Medulla oblongata (tissue), 1 donor: Measurements from ENCODE around the gene SCO2.
"Not testable (repeated sequence)": the region's sequence is repeated elsewhere in the genome, so short reads cannot be mapped to it uniquely, and the experiment has no call there.

Experiments
- DNase-seq: peaks from one replicate; pipeline ENCODE4 v3.0.0-alpha.2; 2015; ENCODE audit errors: extremely low spot score

The SCO2 gene

GRCh38 chr22:50520184-50520583 is 5.2 kb downstream of the SCO2 start:
- not testable (repeated sequence) for DNase-seq

DNA sequence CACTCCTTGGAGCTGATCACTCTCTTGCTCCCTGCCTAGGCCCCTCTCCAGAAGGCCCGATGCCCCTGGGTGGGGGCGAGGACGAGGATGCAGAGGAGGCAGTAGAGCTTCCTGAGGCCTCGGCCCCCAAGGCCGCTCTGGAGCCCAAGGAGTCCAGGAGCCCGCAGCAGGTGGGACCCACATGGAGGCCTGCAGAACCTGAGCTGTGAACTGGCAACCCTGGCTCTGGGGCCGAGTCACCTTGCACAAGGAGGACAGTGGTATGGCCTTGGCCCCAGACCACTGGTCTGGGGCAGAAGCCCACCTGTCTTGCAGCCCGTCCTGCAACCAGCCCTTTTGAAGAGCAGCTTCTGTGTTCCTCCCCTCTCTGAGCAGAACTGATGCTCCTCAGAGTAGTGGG is 6.2 kb downstream of the SCO2 start:
- DNase-seq: no peak

DNA sequence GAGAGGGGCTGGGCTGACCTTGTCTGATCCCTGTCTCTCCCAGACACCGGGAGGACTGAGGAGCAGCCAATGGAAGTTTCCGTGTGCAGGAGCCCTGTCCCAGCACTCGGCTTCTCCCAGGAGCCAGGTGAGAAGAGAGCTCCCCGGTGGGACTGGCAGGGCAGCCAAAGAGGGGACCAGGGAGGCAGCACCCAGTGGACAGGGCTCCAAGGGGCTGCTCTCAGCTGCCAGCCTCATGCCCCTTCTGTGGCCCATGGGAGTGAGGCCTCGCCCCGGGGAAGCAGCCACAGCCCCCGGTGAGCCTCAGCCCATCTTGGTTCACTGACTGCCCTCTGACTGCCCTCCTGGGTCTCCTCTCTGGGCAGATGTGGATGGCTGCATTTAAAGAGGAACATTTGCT is 6.8 kb downstream of the SCO2 start:
- no peak for DNase-seq

GRCh38 chr22:50517495-50518260 is 7.7 kb downstream of the SCO2 start:
- no peak for DNase-seq

DNA sequence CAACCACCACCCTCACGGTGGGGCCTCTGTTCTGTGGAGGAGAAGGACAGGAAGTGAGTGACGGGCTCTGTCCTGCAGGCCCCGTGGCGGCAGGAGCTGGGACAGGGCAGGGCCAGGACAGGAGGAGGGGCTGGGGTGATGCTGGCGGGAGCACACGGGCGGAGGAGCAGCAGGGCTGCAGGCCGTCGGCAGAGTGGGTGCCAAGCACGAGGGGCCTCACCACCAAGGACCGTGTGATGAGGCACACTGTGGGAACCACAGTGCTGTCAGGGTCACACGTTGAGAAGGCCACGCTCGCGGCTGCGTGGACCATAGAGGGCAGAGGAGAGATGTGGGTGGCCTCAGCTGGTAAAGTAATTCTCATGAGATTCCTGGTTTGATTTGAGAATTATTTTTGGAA is 8.5 kb downstream of the SCO2 start:
- no peak for DNase-seq

GRCh38 chr22:50516068-50516467 is 9.3 kb downstream of the SCO2 start:
- DNase-seq: no peak

DNA sequence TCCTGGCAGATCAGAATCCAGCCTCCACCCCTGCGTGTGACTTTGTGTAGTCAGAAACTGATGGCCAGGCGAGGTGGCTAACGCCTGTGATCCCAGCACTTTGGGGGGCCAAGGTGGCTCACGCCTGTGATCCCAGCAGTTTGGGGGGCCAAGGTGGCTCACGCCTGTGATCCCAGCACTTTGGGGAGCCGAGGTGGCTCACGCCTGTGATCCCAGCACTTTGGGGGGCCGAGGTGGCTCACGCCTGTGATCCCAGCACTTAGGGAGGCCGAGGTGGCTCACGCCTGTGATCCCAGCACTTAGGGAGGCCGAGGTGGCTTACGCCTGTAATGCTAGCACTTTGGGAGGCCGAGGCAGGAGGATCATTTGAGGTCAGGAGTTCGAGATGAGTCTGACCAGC is 12.2 kb downstream of the SCO2 start:
- DNase-seq: no peak

DNA sequence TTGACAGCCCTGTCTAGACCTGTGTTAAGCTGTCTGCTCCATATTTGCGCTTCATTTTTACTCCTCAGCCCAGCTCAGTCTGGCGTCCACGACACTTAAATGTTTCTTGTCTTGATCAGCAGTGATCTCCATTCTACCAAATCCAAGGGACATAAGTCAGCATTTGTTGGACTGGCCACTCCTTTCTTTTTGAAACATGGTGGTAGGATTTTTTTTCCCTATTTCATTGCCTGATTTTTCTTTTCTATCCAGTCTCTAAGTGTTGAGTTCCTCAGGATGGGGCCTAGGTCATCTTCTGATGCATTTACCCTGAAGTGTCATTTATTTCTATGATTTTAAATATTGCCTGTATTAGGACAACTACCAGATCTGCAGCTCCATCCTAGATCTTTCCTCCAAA is 16.5 kb downstream of the SCO2 start:
- no peak for DNase-seq

- DNase-seq: peak; percentile 97
Observed at GRCh38 chr22:50507991-50508884, 17.2 kb downstream of the SCO2 start, which contains the start of gene NCAPH2. Gene NCAPH2, plus strand, starts transcription at chr22:50508224. Its CDS starts 114 bp downstream, at chr22:50508338.

DNA sequence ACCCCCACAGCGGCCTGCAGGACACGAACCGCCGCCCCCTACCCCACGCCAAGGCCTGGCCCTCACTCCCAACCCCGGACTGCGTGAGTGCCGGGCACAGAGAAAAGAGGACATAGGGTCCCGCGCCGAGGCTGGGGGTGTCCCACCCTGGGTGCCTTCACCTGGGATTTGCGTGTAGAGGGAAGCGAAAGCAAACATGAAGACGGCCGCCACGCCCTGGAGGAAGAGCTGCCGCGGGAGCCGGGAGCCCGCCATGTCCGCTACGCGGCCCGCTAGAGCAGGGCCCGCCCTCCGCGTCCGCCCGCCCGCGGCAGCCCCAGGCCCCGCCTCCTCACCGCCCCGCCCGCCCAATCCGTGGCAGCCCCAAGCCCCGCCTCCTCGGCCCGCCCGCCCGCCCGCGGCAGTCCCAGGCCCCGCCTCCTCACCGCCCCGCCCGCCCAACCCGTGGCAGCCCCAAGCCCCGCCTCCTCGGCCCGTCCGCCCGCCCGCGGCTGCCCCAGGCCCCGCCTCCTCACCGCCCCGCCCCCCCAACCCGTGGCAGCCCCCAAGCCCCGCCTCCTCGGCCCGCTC is 17.9 kb downstream of the SCO2 start, which contains the start of gene LMF2:
TSS of gene LMF2 (minus strand) at position 282 of the 570 bp plus-strand sequence. CDS start at position 255, 27 bp downstream.
- DNase-seq: no peak

GRCh38 chr22:50506611-50507420 is 18.6 kb downstream of the SCO2 start:
- peak; percentile 4 for DNase-seq

DNA sequence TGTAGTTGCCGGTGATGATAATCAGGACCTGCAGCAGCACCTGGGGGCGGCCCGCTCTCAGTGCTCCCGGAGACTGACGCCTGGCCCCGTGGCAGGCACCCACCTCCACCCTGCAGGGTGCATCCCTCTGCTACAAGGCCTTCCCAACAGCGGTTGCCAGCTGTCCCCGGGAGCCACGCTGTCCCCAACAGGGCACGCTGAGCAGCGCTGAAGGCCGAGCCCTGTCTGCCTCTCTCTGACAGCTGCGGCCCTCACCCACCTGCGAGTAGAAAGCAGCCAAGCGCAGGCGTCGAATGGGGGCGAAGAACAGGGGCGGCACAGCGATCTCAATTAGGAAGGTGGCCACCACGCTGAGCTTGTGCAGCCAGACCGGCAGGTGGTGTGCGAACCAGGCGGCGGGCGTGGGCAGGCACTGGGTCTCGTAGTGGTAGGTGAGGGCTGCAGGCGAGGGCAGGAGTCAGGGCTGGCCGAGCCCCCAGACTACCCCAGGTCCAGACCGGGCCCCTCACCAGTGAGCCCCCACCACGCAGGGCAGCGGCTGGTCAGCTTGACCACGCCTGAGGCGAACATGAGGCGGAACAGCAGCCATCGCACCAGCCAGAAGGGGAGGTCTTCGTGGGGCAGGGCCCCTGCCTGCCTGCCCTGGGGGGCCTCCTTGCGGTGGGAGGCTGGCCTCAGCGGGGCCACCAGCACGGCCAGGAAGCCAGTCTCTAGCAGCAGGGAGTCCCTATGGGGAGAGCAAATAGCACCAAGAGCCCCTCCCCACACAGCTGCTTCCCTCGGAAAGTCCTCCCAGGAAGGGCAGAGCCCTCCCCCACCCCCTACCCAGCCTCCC is 19.4 kb downstream of the SCO2 start:
- DNase-seq: no peak

DNA sequence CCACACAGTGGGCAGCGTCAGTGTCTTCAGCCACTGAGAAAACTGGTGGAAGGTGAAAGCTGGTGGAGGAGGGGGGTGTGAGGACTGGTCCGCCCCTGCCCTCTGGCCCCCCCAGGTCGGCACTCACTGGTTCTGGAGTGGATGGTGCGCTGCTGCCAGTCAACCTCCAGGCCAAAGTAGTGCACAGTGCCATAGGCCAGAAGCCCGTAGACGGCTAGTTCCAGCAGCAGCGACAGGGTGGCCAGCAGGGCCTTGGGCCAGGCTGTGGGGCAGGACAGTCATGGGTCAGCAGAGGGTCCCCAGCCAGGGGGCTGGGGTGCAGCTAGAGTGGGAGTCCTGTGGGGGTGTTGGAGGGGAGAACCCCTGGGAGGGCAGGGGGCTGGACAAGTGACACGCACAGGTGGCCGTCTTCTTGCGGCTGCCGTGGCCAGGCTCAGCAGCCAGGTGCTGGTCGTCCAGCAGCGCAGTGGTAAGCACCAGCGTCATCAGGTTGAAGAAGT is 20.1 kb downstream of the SCO2 start:
- DNase-seq: no peak

DNA sequence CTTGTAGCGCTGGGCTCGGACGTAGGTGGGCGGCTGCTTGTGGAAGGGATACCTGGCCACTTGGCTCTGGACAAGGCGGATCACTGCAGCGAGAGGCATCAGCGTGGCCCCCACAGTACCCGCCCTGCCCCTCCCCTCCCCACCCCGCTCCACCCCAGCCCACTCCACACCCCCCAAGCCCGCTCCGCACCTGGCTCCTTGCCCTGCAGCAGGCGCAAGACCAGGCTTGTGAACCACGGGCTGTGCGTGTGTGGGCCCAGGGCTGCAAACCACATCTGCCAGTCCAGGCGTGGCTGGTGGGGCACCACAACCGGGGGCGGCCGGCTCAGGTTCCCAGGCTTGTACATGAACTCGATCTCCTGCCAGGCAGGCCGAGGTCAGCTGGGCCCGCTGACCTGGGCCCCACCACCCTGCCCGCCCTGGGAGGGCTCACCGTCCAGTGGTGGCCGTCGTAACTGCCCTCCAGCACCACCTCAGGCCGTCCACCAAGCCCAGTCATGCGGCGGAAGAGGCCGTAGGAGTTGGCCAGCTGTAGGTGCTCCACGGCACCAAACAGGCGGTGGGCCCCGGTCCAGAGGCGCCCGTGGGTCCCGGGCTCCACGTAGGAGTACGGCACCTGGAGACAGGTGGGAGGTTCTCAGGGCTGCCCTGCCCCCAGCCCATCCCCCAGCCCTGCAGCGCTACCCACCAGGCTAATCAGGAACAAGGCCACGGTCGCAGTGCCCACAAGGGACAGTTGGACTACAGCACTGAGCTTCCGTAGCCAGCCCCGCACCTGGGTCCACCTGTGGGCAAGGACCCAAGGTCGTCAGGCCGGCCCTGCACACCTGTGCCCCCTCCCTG is 20.8 kb downstream of the SCO2 start:
- DNase-seq: no peak

- no peak for DNase-seq
Observed at GRCh38 chr22:50503475-50504145, 21.8 kb downstream of the SCO2 start.

DNA sequence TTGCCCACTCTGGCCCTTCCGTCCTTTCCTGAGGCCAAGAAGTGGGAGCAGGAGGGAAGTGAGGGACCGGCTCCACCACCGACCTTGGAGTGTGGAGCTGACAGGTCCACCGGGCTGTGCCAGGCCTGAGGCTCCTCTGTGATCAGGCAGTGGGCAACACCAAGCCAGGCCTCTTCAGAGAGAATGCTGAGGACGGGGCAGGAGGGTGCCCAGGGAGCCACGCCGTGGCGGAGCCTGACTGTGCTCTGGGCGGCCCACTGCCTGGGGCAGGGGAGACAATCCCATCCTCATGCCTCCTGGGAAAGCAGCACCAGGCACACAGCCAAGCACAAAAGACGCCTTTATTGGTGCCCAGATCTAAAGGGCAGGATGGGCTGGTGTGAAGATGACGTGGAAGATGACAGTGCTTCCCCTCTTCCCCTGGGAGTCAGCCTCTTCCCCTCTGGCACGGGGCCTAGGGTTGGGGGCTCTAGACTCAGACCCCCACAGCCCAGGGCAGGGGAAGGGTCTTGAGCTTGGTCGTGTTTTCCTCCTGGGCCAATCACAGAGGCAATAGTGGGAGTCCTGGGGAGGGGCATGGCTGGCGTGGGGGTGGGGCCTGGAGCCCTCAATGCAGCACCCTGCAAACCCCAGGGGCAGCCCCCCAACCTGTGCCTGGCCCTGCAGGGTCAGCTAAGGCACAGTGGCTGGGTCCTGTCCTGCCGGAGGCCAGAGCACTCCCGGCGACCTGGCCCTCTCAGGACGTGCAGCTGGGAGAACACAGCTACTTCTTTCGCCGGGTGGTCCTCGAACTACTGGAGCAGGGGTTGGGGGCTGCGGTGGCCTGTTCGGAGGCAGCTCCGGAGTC is 22.5 kb downstream of the SCO2 start:
- no peak for DNase-seq

- no peak for DNase-seq
Observed at GRCh38 chr22:50502096-50502495, 23.3 kb downstream of the SCO2 start.

DNA sequence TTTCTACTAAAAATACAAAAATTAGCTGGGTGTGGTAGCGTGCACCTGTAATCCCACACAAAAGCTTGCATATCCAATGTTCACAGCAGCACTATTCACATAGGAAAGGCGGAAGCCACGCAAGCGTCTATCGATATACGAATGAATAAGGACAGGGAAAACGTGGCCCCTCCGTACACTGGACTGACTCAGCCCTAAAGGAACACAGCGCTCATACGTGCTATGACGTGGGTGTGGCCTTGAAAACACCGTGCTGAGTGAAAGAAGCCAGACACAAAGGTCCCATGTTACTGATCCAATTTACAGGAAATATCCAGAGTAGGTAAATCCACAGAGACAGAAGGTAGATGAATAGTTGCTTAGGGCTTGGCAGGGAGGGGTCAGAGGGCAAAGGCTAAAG is 24.9 kb downstream of the SCO2 start:
- DNase-seq: no peak
